OCI-LY3 (cell line): ENCODE data around the gene ZNF10.
A peak's percentile ranks its signal among the peaks of the same experiment; 100 is the strongest.

Source experiments
- H2AFZ ChIP-seq: fragments of 200-600, 300-600 bp; shearing (Covaris generic); 2 replicates; pipeline ENCODE4 v1.6.0; 2014; ENCODE audit warnings: antibody characterized with exemption, low read depth, low read length
- H3K27ac ChIP-seq: fragments of 200-600, 300-600 bp; sonication (generic); 2 replicates; pipeline ENCODE4 v1.5.1; 2014; ENCODE audit warnings: mild to moderate bottlenecking, low read length, moderate library complexity, mixed read lengths
- H3K27me3 ChIP-seq: fragments of 200-600, 300-600 bp; sonication (generic); 2 replicates; pipeline ENCODE4 v1.6.1; 2014; ENCODE audit warnings: low read depth, low read length, mixed read lengths
- H3K36me3 ChIP-seq: fragments of 200-600, 300-600 bp; sonication (generic); replicated peaks from 2 replicates; pipeline ENCODE3; 2014; ENCODE audit warnings: low read depth, low read length, mixed read lengths
- H3K4me1 ChIP-seq: fragments of 300-600, 200-600 bp; sonication (generic); 2 replicates; pipeline ENCODE4 v1.6.1; 2014; ENCODE audit warnings: low read length, mixed read lengths
- H3K4me2 ChIP-seq: fragments of 200-600, 300-600 bp; sonication (generic); 2 replicates; pipeline ENCODE4 v1.6.1; 2014; ENCODE audit warnings: low read length, mixed read lengths
- H3K4me3 ChIP-seq: fragments of 300-600, 200-600 bp; sonication (generic); 2 replicates; pipeline ENCODE4 v1.5.1; 2014; ENCODE audit warnings: antibody characterized with exemption, mild to moderate bottlenecking, low read length, moderate library complexity
- H3K79me2 ChIP-seq: fragments of 300-600, 200-600 bp; shearing (Covaris generic); 2 replicates; pipeline ENCODE4 v1.6.1; 2014; ENCODE audit warnings: mild to moderate bottlenecking, low read length, mixed read lengths
- H3K9ac ChIP-seq: fragments of 300-600, 200-600 bp; shearing (Covaris generic); 2 replicates; pipeline ENCODE4 v1.6.0; 2014; ENCODE audit warnings: mild to moderate bottlenecking, low read length, moderate library complexity
- H3K9me3 ChIP-seq: fragments of 200-600, 300-600 bp; shearing (Covaris generic); 2 replicates; pipeline ENCODE4 v1.6.1; 2014; ENCODE audit warnings: low read length, mixed read lengths; ENCODE audit not compliant: insufficient read depth
- H4K20me1 ChIP-seq: fragments of 200-600, 300-600 bp; sonication (generic); 2 replicates; pipeline ENCODE4 v1.6.1; 2016; ENCODE audit warnings: low read length, mixed read lengths; ENCODE audit not compliant: insufficient read depth
- EZH2phosphoT487 ChIP-seq: fragments of 200-600 bp; shearing (Covaris generic); IDR thresholded peaks from 2 replicates; pipeline ENCODE4 v1.6.1; 2018; ENCODE audit warnings: antibody characterized with exemption, mixed run types, low read depth
- TF ChIP-seq, protein P1 (sequence below): fragments of 200-600, 300-600 bp; sonication (generic); IDR thresholded peaks from 2 replicates; pipeline ENCODE4 v1.5.1; 2014; ENCODE audit warnings: antibody characterized with exemption, low read length, low read depth

Gene ZNF10

DNA sequence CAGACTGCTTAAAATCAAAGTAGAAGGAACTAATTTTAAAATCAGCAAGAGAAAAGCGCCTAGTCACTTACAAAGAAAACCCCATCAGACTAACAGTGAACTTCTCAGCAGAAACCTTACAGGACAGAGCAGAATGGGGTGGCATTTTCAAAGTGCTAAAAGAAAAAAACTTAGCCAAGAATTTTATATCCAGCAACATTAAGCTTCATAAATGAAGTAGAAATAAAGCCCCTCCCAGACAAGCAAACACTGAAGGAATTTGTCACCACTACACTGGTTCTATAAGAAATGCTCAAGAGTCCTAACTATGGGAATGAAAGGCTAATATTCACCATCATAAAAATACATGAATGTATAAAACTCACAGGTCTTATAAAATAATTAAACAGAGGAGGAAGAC, 44.5 kb downstream of the ZNF10 start:
- TF ChIP-seq EZH2phosphoT487 = no peak
- TF ChIP-seq, protein P1, sequence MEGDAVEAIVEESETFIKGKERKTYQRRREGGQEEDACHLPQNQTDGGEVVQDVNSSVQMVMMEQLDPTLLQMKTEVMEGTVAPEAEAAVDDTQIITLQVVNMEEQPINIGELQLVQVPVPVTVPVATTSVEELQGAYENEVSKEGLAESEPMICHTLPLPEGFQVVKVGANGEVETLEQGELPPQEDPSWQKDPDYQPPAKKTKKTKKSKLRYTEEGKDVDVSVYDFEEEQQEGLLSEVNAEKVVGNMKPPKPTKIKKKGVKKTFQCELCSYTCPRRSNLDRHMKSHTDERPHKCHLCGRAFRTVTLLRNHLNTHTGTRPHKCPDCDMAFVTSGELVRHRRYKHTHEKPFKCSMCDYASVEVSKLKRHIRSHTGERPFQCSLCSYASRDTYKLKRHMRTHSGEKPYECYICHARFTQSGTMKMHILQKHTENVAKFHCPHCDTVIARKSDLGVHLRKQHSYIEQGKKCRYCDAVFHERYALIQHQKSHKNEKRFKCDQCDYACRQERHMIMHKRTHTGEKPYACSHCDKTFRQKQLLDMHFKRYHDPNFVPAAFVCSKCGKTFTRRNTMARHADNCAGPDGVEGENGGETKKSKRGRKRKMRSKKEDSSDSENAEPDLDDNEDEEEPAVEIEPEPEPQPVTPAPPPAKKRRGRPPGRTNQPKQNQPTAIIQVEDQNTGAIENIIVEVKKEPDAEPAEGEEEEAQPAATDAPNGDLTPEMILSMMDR = no peak
- H3K9me3 ChIP-seq = peaks cover 22% of the 10 kb centered on the region

DNA sequence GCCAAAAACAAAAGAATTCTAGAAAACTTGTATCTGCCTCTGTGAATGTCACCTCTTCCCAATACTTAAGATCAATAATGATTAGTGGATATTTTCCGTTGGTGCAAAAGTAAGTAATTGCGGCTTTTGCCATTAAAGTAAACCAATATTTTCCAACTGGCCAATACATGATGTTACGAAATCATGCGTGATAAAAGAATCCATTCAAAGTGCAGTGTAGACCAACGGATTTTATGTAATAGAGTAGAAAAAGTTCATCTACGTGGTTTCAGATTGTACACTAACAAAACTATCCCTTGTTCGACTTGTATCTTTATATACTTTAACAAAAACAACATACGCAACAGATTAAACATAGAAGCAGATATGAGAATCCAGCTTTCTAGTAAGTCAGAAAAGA, 50.2 kb downstream of the ZNF10 start:
- no peaks in the 10 kb centered on the region for H4K20me1 ChIP-seq
- no peak overlapping the region for H3K9ac ChIP-seq
- no peaks in the 10 kb centered on the region for H3K27me3 ChIP-seq
- peak overlapping the region; percentile 55; the same call in 1 of the 2 replicates for H2AFZ ChIP-seq
- H3K9me3 ChIP-seq = peaks cover 32% of the 10 kb centered on the region
- TF ChIP-seq, protein P1 = no peak
- TF ChIP-seq EZH2phosphoT487 = no peak
- peaks cover 46% of the 10 kb centered on the region for H3K36me3 ChIP-seq
- H3K4me3 ChIP-seq = no peak overlapping the region
- no peak overlapping the region for H3K27ac ChIP-seq
- no peak overlapping the region for H3K4me2 ChIP-seq
- H3K79me2 ChIP-seq = peaks cover 18% of the 10 kb centered on the region
- H3K4me1 ChIP-seq = peaks cover 5% of the 10 kb centered on the region

More for the DNA sequence above, 44.5 kb downstream of the ZNF10 start:
- H3K79me2 ChIP-seq = no peaks in the 10 kb centered on the region
- H3K9ac ChIP-seq = no peak overlapping the region
- H3K27me3 ChIP-seq = no peaks in the 10 kb centered on the region
- H4K20me1 ChIP-seq = no peaks in the 10 kb centered on the region
- no peak overlapping the region for H3K4me3 ChIP-seq
- H2AFZ ChIP-seq = no peak overlapping the region
- H3K4me2 ChIP-seq = no peak overlapping the region
- no peaks in the 10 kb centered on the region for H3K4me1 ChIP-seq
- H3K27ac ChIP-seq = no peak overlapping the region
- no peaks in the 10 kb centered on the region for H3K36me3 ChIP-seq

DNA sequence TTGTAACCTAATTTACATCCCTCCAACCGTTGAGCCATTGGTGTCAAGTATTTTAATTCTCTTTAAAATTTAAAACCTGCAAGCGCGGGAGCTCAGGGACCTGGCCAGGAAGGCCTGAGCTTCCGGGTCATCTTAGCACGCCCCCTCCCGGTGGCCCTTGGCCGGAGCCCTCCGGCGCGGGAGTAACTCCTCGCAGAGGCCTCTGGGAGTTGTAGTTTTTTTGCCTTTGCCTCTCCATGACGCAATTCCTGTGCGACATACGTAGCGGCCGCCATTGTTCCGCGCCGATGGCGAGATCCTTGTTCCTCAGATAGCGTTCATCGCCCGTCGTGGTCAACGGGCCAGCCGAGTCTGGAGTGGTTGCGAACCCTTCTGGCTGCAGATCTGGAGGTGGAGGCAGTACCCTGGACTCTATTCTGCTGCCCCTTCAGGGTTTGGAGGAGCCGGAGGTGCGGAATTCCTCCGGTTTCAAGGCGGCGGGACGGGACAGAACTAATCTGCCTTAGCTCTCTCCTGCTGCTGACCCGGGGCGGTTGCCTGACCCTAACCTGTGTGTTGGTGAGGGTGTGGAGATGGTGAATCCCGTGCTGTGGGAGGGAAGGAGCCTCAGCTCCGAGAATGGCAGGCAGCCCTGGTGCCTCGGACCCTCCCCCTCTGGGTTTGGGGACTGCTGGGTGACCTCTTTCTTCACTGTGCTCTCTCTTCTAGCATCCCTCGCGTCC, 51.0 kb downstream of the ZNF10 start, which contains the start of gene ZNF268:
Gene ZNF268, plus strand, starts transcription at position 258 of the 722 bp plus-strand sequence. CDS start 503 bp downstream, outside the sequence.
- Histone ChIP-seq H3K27ac (peak within 1 kb of the TSS; percentile 46), H2AFZ (peak within 1 kb of the TSS; percentile 97), H3K27me3 (no peaks in the 10 kb centered on the region), H3K9ac (peak within 1 kb of the TSS; percentile 91), H3K36me3 (peaks cover 54% of the 10 kb centered on the region), H4K20me1 (no peaks in the 10 kb centered on the region), H3K4me3 (peak within 1 kb of the TSS; percentile 98), H3K4me1 (peaks cover 5% of the 10 kb centered on the region), H3K79me2 (peaks cover 18% of the 10 kb centered on the region), H3K9me3 (peaks cover 35% of the 10 kb centered on the region), H3K4me2 (peak within 1 kb of the TSS; percentile 68)
- no peak for TF ChIP-seq EZH2phosphoT487
- TF ChIP-seq, protein P1 = peak; percentile 77

DNA sequence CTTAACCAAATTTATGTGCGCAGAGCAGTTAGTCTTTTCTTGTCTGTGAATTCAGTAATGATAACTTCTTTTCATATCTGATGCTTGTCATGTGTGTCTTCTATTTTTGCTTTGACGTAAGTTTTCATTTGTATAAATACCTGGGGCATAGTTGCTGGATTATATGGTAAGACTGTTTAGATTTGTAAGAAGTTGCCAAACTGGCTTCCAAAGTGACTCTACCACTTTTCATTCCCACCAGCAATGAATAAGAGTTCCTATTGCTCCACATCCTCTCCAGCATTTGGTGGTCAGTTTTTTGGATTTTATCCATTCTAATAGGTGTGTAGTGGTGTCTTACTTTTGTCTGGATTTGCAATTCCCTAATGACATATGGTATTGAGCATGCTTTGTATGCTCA, 59.7 kb downstream of the ZNF10 start:
- Histone ChIP-seq H3K36me3 (peaks cover 97% of the 10 kb centered on the region), H3K27ac (no peak overlapping the region), H2AFZ (no peak overlapping the region), H3K9ac (no peak overlapping the region), H3K4me1 (no peaks in the 10 kb centered on the region), H4K20me1 (no peaks in the 10 kb centered on the region), H3K9me3 (peaks cover 58% of the 10 kb centered on the region), H3K27me3 (no peaks in the 10 kb centered on the region), H3K79me2 (no peaks in the 10 kb centered on the region), H3K4me2 (no peak overlapping the region), H3K4me3 (no peak overlapping the region)
- TF ChIP-seq, protein P1 = no peak
- TF ChIP-seq EZH2phosphoT487 = no peak
